Peyer's patch (tissue), 4 donors: ENCODE data around the gene SSBP1.

Source experiments
- POLR2A ChIP-seq, 2 donors: fragments of 450-650 bp; IDR thresholded peaks; one replicate each; pipeline ENCODE4 v1.5.1; 2017; ENCODE audit warnings: antibody characterized with exemption in 2 of 2, mild to moderate bottlenecking in 2 of 2, moderate library complexity in 2 of 2
- TF ChIP-seq, protein P1 (sequence below), 6 experiments: fragments of 450-650 bp in 4 of 6; fragments of 200-600 bp in 2 of 6; sonication (generic) in 1 of 6; IDR thresholded peaks; one replicate each; pipeline ENCODE4 v1.5.1; 2017 to 2019; ENCODE audit warnings: antibody characterized with exemption in 6 of 6, mild to moderate bottlenecking in 3 of 6, moderate library complexity in 1 of 6

DNA sequence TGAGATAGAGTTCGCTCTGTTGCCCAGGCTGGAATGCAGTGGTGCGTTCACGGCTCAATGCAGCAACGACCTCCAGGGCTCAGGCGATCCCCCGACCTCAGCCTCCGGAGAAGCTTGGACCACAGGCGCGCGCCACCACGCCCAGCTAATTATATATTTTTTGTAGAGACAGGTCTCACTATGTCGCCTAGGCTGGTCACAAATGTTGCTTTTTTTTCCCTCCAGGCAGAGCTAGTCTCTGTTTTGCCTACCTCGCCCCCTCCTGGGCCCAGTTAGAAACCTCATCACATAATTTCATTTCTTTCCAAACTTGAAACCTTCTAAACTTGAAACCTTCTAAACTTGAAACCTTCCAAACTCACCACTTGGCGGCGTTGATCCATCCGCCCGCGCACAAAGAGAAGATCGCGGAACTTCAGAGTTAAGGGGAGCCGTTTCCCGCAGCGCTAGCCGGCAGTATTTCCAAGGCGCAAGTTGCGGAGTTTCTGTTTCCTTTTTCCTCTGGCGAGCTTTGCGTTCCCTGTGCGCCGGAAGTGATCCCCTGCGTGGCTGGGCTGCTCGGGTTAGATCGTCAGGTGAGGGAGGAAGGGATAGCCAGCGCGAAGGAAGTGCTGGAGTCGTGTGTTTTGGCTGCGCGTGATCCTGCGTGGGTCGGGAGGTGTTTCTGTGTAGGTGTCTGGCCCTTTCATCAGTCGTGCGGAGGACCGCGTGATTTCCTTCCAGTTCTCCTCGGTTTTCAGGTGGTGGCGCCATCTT, at the start of gene SSBP1:
- TF ChIP-seq, protein P1, sequence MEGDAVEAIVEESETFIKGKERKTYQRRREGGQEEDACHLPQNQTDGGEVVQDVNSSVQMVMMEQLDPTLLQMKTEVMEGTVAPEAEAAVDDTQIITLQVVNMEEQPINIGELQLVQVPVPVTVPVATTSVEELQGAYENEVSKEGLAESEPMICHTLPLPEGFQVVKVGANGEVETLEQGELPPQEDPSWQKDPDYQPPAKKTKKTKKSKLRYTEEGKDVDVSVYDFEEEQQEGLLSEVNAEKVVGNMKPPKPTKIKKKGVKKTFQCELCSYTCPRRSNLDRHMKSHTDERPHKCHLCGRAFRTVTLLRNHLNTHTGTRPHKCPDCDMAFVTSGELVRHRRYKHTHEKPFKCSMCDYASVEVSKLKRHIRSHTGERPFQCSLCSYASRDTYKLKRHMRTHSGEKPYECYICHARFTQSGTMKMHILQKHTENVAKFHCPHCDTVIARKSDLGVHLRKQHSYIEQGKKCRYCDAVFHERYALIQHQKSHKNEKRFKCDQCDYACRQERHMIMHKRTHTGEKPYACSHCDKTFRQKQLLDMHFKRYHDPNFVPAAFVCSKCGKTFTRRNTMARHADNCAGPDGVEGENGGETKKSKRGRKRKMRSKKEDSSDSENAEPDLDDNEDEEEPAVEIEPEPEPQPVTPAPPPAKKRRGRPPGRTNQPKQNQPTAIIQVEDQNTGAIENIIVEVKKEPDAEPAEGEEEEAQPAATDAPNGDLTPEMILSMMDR (IDR thresholded peaks at IDR 0.05), result peak; percentile 54 to 87 (median 76)
- peak; percentile 45 to 57 for TF ChIP-seq POLR2A (IDR thresholded peaks at IDR 0.05)
